T47D (cell line): Measurements from ENCODE around the gene CCDC171.
A peak's percentile ranks its signal among the peaks of the same experiment; 100 is the strongest.

Experiments
- DNase-seq, 2 experiments: peaks; one replicate each; pipeline versions ENCODE4 v3.0.0 to v3.0.0-alpha.2; 2011 to 2012; ENCODE audit warnings: low read depth in 1 of 2, low spot score in 1 of 2
- JUND ChIP-seq: IDR thresholded peaks from 2 replicates; pipeline ENCODE4 v1.6.1; 2012; ENCODE audit warnings: low read depth
- in situ Hi-C: cut with HindIII; loops from 2 replicates; pipeline ENCODE4 v1.10.0; 2016; ENCODE audit warnings: low sequenced_read_pairs, low pct_unique_long_range_greater_than_20kb

Gene CCDC171

DNA sequence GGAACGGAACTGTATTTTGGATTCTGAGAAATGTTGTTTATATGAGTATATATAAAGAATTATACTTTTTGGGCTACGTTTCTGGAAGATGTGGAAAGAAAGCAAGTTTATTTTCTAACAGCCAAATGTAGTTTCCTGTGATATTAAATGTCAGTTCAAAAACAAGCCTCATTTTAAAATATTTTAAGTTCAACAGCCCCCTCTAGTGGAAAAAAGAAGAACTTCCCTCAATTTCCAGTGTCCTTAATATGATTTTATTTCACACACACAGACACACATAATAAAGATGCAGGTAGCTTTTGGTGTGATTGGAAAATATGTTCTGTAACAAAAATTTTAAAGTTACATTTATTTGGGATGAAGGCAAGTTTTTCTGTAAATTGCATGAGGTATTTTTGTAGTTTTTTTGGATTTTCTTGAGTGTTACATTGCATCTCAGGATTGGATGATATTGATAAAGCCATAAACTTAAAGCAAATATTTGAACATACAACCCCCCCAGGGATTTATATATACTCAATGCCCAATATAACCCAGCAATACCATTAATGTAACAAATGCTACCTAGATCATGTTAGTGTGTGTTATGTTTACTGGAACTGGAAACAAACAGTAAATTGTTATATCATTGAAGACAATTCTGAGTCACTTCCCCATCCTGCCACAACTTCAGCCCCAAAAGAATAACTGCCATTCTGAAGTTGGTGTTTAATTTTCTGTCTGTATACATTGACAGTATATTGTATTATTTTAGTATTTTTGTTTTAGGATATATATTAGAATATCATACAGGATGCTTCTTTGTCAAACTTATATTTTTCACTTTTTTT is 54.0 kb downstream of the CCDC171 start:
- in situ Hi-C loops: no loop called here
- peak in 1 of 2 experiments; percentile 62 for DNase-seq
- no peak for TF ChIP-seq JUND

DNA sequence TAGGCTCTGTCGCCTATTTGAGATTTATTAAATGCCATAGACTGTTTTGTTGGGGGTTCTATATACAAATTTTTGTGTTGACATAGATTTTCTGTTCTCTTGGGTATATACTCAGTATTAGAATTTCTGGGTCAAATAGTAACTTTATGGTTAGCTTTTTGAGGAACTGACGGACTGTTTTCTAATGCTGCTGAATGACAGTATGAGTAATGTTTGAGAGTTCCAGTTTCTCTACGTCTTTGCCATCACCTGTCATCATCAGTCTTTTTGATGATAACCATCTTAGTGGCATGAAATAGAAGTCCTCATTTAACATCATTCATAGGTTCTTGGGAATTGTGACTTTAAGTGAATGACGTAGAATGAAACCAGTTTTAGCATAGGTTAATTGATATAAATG is 60.1 kb downstream of the CCDC171 start:
- no peak for TF ChIP-seq JUND
- no peak for DNase-seq
- in situ Hi-C loops: no loop called here

DNA sequence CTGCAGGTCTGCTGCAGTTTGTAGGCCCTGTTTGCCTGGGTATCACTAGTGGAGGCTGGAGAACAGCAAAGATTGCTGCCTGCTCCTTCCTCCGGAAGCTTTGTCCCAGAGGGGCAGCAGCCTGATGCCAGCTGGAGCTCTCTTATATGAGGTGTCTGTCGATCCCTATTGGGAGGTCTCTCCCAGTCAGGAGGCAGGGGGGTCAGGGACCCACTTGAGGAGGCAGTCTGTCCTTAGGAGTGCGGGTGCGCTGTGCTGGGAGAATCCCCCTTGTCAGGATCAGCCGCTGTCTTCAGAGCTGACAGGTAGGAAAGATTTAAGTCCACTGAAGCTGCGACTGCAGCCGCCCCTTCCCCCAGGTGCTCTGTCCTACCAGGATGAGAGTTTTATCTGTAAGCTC is 64.9 kb downstream of the CCDC171 start:
- in situ Hi-C loops: no loop called here
- DNase-seq: no peak
- TF ChIP-seq JUND: no peak

DNA sequence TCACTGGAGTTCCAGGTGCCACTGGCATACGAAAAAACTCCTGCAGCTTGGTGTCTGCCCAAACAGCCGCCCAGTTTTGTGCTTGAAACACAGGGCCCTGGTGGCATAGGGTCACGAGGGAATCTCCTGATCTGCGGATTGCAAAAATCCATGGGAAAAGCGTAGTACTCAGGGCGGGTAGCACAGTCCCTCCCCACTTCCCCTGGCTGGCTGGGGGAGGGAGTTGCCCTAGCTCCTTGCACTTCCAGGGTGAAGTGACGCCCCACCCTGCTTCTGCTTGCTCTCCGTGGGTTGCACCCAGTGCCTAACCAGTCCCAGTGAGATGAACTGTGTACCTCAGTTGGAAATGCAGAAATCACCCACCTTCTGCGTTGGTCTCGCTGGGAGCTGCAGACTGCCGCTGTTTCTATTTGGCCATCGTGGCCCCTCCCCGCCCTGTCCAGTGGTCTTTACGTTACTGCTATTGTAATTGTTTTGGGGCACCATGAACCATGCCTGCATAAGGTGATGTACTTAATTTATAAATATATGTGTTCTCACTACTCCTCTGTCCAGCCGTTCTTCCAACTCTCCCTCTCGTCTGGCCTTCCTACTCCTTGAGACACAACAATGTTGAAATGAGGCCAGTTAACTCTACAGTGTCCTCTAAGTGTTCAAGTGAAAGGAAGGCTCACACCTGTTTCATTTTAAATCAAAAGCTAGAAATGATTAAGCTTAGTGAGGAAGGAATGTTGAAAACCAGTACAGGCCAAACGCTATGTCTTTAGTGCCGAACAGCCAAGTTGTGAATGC is 65.9 kb downstream of the CCDC171 start:
- DNase-seq: no peak
- TF ChIP-seq JUND: no peak
- in situ Hi-C loops: no loop called here

DNA sequence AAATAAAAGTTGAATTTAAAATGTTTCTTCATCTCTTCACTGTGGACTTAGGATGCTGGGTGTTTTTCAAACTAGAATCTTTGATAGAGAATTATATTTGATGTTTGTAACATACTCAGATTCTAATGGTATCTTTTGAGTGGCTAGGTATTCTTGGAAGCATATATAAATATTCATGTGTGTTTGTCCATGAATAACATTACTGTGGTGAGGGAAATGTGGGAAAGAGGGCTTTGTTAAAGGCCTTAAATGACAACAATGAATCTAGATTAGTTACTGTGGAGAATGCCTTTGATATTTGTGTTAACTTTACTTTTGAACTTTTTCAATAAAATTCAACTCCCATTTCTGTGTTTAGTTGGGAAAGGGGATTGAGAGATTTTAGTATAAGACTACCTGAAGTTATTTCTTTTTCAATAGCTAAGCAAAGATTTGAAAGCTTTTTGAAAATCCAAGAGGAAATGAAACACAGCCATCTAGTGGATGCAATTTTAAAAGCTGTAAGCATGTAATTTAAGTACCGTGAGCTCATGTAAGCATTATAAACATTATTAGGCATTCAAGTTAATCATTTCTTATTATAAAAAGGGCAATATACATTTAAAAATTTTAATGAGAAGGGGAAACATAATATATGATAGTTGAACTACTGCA is 69.6 kb downstream of the CCDC171 start:
- in situ Hi-C loops: no loop called here
- TF ChIP-seq JUND: no peak
- DNase-seq: peak in 1 of 2 experiments; percentile 20

DNA sequence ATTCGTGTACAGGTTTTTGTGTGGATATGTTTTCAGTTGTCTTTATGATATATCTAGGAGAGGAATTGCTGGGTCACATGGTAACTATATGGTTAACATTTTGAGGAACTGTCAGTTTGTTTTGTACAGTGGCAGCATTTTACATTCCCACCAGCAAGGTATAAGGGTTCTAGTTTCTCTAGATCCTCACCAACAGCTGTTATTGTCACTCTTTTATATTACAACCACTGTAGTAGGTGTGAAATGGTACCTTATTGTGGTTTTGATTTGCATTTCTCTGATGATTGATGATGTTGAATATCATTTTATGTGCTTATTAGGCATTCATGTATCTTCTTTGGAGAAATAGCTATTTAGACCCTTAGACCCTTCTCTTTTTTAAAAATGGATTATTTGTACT is 82.9 kb downstream of the CCDC171 start:
- in situ Hi-C loops: no loop called here
- TF ChIP-seq JUND: no peak
- no peak for DNase-seq

DNA sequence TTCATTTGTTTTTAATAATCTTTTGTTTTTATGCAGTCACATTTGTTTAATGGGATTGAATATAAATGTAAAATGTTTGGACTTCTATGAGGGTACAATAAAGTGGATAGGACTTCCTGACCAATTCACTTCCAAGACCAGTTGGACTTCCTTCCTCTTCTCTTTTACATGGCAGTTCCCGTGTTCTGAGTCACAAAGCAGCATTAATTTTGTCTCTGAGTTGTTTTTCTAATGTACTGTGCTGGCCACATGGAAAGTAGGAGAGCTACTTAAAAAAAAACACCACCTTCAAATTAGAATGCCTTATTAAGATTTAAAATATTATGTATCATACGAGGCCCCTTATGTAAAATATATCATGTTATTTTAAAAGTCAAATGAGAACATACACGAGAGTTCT is 87.3 kb downstream of the CCDC171 start:
- TF ChIP-seq JUND: no peak
- in situ Hi-C loops: no loop called here
- no peak for DNase-seq

DNA sequence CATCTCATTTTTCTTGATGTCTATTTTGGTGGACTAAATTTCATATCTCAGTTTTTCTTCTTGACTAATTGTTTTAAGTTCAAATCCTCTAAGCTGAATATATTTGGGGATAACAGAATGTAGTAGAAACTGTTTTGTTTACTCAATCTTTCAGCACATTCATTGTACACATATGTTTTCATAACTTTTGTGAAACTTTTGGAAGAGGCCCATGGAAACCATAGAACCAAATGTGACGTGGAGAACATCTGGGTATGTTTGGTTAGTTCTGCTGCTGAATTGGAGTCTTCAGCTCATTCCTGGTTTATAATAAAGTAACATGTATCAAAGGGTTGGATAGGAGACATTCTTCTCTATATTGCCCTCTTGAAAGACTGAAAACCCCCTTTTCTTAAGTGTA is 88.4 kb downstream of the CCDC171 start:
- TF ChIP-seq JUND: no peak
- in situ Hi-C loops: no loop called here
- DNase-seq: no peak

DNA sequence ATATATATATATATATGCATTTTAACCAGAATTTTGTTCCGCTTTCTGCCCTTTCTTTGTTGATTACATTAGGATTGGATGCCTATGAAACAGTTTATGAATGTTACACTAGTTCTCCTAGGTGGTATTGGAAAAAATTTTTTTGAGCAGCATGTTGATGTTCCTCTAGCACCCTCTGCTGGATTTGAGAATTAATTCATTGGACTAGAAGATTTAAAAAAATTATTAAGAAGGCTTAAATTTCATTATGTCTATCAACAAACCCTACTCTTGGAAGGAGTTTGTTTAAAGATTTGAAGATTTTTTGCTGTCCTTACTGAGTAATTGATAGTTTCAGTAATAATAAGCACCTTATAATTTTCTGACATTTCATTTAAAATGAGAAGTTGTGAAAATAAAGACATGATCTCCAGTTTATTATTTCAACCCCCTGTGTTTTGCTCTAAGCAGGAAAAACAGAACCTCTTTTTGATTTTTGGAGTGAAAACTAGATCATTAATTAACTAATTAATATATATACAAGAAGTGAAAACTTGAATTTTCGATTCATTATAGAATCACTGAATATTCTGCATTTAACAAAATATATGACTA is 89.6 kb downstream of the CCDC171 start:
- in situ Hi-C loops: no loop called here
- peak; percentile 14 to 49 for DNase-seq
- TF ChIP-seq JUND: no peak

DNA sequence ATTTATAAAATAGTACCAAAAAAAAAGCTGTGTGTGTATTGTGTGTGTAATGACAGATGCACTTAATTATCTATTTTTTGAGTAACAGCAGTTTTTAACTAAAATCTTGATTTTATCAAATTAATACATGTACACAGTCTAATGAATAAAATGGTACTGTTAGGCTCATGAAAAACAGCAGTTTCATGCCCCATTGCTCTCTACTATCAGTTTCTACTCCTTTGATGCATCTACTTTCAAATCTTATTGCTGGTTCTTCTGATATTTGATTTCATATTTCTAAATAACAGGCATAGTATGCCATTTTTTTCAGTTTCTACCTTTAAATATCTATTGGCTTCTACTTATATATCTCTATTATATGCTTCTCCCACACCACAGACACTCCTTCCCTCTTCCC is 117.4 kb downstream of the CCDC171 start:
- DNase-seq: no peak
- in situ Hi-C loops: no loop called here
- TF ChIP-seq JUND: no peak

DNA sequence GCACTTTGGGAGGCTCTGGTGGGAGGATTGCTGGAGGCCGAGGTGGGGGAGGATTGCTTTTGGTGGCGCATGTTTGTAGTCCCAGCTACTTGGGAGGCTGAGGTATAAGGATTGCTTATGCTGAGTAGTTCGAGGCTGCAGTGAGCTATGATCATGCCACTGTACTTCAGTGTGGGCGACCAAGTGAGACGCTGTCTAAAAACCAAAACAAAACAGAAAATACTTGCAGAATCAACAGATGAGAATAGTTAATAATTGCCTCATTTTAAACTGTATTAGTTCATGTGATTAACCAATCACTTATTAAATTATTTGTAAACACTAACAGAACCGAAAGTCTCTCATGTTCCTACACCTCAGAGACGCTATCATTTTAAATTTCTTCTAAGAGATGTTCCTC is 118.1 kb downstream of the CCDC171 start:
- in situ Hi-C loops: no loop called here
- TF ChIP-seq JUND: no peak
- DNase-seq: no peak

DNA sequence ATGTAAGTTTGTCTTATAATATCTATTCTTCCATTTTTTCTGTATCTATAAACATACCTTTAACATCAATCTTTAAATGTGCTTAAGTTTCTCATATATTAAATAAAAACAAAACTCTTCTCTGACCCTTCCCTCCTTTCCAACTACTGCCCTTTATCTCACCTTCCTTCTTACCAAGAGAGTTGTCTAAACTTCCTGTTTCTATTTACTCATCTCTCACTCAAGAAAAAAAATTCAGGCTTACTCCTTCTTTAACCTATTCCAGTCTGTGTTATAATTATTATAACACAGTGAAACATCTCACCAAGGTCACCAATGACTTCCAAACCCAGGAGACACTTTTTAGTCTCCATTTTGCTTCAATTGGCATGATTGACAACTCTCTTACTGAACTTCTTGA is 140.9 kb downstream of the CCDC171 start:
- DNase-seq: no peak
- TF ChIP-seq JUND: no peak
- in situ Hi-C loops: no loop called here

DNA sequence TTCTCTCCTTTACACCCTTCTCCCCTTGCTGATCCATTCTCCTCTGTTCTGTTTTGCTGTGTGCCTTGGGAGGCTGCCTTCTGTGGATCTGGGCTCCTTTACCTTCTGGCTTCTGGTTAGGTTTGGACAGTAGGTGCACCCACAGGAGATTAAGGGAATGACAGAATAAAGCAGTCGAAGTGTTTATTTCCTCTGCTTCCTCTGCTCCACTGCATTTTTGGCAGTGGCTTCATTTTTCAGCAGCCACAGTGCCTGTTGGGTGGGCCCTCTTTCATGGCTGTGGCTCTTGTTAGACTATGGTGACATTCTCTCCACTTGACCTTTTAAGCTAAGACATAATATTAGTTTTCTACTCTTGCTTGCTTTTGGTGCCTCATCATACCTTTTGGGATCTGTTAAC is 144.1 kb downstream of the CCDC171 start:
- in situ Hi-C loops: no loop called here
- peak; percentile 1 to 2 for DNase-seq
- TF ChIP-seq JUND: no peak
